Prostate gland (tissue), 2 donors: ENCODE results near the gene INPP5A.

ENCODE experiments used
- CTCF ChIP-seq, 4 experiments: fragments of 200-600 bp in 2 of 4; fragments of 450-650 bp in 2 of 4; sonication (generic) in 2 of 4; IDR thresholded peaks; 1 replicate in 3 of 4; 2 replicates in 1 of 4; pipeline ENCODE4 v1.5.1; 2016 to 2019; ENCODE audit warnings: antibody characterized with exemption in 4 of 4, mild to moderate bottlenecking in 2 of 4, moderate library complexity in 2 of 4
- POLR2AphosphoS5 ChIP-seq: sonication (generic); formaldehyde crosslinking; IDR thresholded peaks from one replicate; pipeline ENCODE4 v1.6.1; 2017; ENCODE audit warnings: antibody characterized with exemption

- TF ChIP-seq CTCF (IDR thresholded peaks at IDR 0.05) (no peak), POLR2AphosphoS5 (no peak)
Observed at GRCh38 chr10:132785723-132786475, 248.3 kb downstream of the INPP5A start, which contains the start of gene NKX6-2.
